ENCODE results near the gene CARNS1. TPM values are rescaled to one million over a fixed set of nuclear protein-coding genes. Genes with fewer than 3 reads are reported as not detected.

The CARNS1 gene
- total RNA-seq, 1 experiment from 2014 or later: 0.13 TPM

GRCh38 chr11:67463186-67463585, 47.7 kb downstream of the CARNS1 start:
- no peak for DNase-seq (ENCODE audit: low spot score)
- Histone ChIP-seq H3K36me3 (ENCODE audit: insufficient read depth, low read length, poor library complexity, severe bottlenecking) (no peaks in the 10 kb centered on the region), H3K27me3 (replicated peaks; ENCODE audit: insufficient read depth, low read depth, low read length, poor library complexity) (no peaks in the 10 kb centered on the region), H3K9me3 (ENCODE audit: low read depth, low read length, poor library complexity, severe bottlenecking) (no peaks in the 10 kb centered on the region), H3K4me3 (ENCODE audit: low read depth, low read length, poor library complexity, severe bottlenecking) (no peak overlapping the region), H3K4me1 (ENCODE audit: insufficient read depth, low read length, poor library complexity, severe bottlenecking) (peaks cover 11% of the 10 kb centered on the region), H3K27ac (ENCODE audit: low read depth, low read length, poor library complexity, severe bottlenecking) (no peak overlapping the region)
- POLR2A ChIA-PET (ENCODE audit: low non-redundant PET): no interaction called here
- CTCF ChIA-PET: no interaction called here
- no TSS peak for BruUV-seq (replicated peaks)
- intact Hi-C loops (cut with micrococcal nuclease; ENCODE audit: unreplicated experiment): no loop called here
- TF ChIP-seq, protein P1, sequence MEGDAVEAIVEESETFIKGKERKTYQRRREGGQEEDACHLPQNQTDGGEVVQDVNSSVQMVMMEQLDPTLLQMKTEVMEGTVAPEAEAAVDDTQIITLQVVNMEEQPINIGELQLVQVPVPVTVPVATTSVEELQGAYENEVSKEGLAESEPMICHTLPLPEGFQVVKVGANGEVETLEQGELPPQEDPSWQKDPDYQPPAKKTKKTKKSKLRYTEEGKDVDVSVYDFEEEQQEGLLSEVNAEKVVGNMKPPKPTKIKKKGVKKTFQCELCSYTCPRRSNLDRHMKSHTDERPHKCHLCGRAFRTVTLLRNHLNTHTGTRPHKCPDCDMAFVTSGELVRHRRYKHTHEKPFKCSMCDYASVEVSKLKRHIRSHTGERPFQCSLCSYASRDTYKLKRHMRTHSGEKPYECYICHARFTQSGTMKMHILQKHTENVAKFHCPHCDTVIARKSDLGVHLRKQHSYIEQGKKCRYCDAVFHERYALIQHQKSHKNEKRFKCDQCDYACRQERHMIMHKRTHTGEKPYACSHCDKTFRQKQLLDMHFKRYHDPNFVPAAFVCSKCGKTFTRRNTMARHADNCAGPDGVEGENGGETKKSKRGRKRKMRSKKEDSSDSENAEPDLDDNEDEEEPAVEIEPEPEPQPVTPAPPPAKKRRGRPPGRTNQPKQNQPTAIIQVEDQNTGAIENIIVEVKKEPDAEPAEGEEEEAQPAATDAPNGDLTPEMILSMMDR (conservative IDR thresholded peaks at IDR 0.05; ENCODE audit: low read depth, low read length): no peak
- TF ChIP-seq EZH2 (IDR thresholded peaks at IDR 0.05; ENCODE audit: borderline replicate concordance, low read depth, low read length, poor library complexity, severe bottlenecking): no peak

DNA sequence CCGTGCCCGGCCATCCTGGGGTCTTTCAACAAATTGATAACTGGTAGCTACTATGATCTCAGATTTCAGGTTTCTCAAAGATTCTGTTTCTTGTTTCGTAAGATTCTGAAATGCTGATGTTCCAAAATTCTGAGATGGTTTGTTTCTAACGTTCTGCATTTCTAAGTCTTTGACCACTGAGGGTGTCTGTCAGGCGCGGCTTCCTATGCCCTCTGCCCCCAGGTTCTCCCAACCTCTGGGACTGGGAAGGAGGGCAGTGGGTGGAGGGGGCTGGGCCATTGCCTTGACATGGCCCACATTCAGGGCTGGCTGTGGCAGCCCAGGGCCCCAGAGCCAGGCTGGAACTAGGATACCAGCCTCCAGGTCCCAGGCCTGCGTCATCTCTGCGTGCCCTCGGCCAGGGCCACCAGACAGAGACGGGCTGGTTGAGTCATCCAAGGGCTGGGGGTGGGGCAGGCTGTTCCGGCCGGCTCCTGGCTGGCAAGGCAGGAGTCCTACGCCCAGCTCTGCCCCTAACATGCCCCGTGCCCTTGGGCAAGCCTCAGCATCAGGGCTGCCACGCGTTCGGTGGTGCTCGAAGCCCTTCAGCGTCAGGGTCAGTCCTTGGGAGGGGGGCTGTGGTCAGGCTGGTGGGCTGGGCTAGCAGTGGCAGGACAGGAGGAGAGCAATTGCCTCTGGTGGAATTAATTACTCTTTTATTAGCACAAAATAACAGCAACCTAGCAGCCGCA, 48.4 kb downstream of the CARNS1 start:
- CTCF ChIA-PET: no interaction called here
- intact Hi-C loops (cut with micrococcal nuclease; ENCODE audit: unreplicated experiment): no loop called here

DNA sequence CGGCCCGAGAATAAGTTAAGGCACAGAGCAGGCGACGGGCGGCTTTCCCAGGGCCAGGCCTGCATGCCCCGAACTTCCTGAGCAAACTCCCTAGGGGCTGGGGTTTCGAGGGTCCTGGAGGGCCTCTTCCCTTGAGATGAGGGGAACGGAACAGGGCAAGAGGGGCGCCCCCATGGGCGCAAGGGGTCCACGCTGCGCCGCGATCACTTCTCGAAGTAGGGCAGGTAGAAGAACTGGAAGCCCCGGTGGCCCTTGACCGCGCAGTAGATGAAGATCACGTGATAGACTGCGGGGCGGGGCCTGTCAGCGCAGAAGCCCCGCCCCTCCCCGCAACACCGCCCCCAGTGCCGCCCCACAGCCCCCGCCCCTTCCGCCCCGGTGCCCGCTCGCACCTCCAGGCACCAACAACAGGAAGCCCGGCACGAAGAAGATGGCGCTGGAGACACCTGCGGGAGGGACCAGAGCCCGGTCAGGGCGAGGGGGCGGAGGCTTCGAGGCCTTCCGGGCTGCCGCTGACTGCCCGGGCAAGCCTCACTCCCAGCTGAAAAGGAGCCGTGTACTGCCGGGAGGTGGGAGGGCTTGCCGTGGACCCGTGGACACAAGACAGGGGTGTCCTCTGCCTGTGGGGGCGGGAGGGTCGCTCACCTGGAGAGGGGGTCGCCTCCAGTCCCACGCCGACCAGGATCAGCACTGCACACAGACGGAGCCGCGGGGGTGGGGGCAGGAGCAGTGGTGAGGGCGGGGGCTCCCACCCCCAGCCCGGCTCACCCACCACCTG, 49.1 kb downstream of the CARNS1 start:
- CTCF ChIA-PET: no interaction called here

More for the DNA sequence above, 48.4 kb downstream of the CARNS1 start:
- Histone ChIP-seq H3K4me3 (ENCODE audit: low read depth, low read length, poor library complexity, severe bottlenecking) (peak overlapping the region; percentile 80), H3K27me3 (replicated peaks; ENCODE audit: insufficient read depth, low read depth, low read length, poor library complexity) (no peaks in the 10 kb centered on the region), H3K4me1 (ENCODE audit: insufficient read depth, low read length, poor library complexity, severe bottlenecking) (peaks cover 11% of the 10 kb centered on the region), H3K9me3 (ENCODE audit: low read depth, low read length, poor library complexity, severe bottlenecking) (no peaks in the 10 kb centered on the region), H3K27ac (ENCODE audit: low read depth, low read length, poor library complexity, severe bottlenecking) (peak overlapping the region; percentile 78), H3K36me3 (ENCODE audit: insufficient read depth, low read length, poor library complexity, severe bottlenecking) (no peaks in the 10 kb centered on the region)
- no TSS peak for BruUV-seq (replicated peaks)
- DNase-seq (ENCODE audit: low spot score): no peak
- no peak for TF ChIP-seq EZH2 (IDR thresholded peaks at IDR 0.05; ENCODE audit: borderline replicate concordance, low read depth, low read length, poor library complexity, severe bottlenecking)
- TF ChIP-seq, protein P1 (conservative IDR thresholded peaks at IDR 0.05; ENCODE audit: low read depth, low read length): no peak
- POLR2A ChIA-PET (ENCODE audit: low non-redundant PET): no interaction called here

More for the DNA sequence above, 49.1 kb downstream of the CARNS1 start:
- H3K36me3 ChIP-seq (ENCODE audit: insufficient read depth, low read length, poor library complexity, severe bottlenecking): no peaks in the 10 kb centered on the region
- H3K27ac ChIP-seq (ENCODE audit: low read depth, low read length, poor library complexity, severe bottlenecking): peak overlapping the region; percentile 78
- H3K9me3 ChIP-seq (ENCODE audit: low read depth, low read length, poor library complexity, severe bottlenecking): no peaks in the 10 kb centered on the region
- BruUV-seq (replicated peaks): no TSS peak
- peak; percentile 85 for DNase-seq (ENCODE audit: low spot score)
- peaks cover 11% of the 10 kb centered on the region for H3K4me1 ChIP-seq (ENCODE audit: insufficient read depth, low read length, poor library complexity, severe bottlenecking)
- H3K4me3 ChIP-seq (ENCODE audit: low read depth, low read length, poor library complexity, severe bottlenecking): peak overlapping the region; percentile 80
- TF ChIP-seq, protein P1 (conservative IDR thresholded peaks at IDR 0.05; ENCODE audit: low read depth, low read length): no peak
- no peak for TF ChIP-seq EZH2 (IDR thresholded peaks at IDR 0.05; ENCODE audit: borderline replicate concordance, low read depth, low read length, poor library complexity, severe bottlenecking)
- POLR2A ChIA-PET (ENCODE audit: low non-redundant PET): no interaction called here
- no peaks in the 10 kb centered on the region for H3K27me3 ChIP-seq (replicated peaks; ENCODE audit: insufficient read depth, low read depth, low read length, poor library complexity)
- intact Hi-C loops (cut with micrococcal nuclease; ENCODE audit: unreplicated experiment): no loop called here

All from A673 (cell line).